GM23338 (cell line): ENCODE data around the gene STXBP2. TPM values are rescaled to one million over a fixed set of nuclear protein-coding genes. Genes with fewer than 3 reads are reported as not detected.

Experiments
- ATAC-seq: fragments of 200-7000 bp; cut with Tn5 transposase; 3 replicates; pipeline ENCODE4 v1.9.1; 2020
- DNase-seq: peaks from one replicate; pipeline ENCODE4 v3.0.0-alpha.2; 2015; ENCODE audit warnings: low spot score
- H2AFZ ChIP-seq: fragments of 200-600 bp; sonication (generic); 2 replicates; pipeline ENCODE4 v1.8.0; 2016; ENCODE audit warnings: antibody characterized with exemption, mild to moderate bottlenecking, moderate library complexity
- H3F3A ChIP-seq: fragments of 200-600 bp; sonication (generic); replicated peaks from 2 replicates; pipeline ENCODE4 v1.8.0; 2017; ENCODE audit warnings: antibody characterized with exemption, mixed run types, low read depth
- H3K27ac ChIP-seq: fragments of 200-600 bp; sonication (generic); 2 replicates; pipeline ENCODE4 v1.6.1; 2016; ENCODE audit warnings: low read depth
- H3K27me3 ChIP-seq: fragments of 200-600 bp; sonication (generic); 2 replicates; pipeline ENCODE4 v1.8.0; 2016; ENCODE audit warnings: mild to moderate bottlenecking, mixed run types, moderate library complexity; ENCODE audit not compliant: insufficient read depth
- H3K36me3 ChIP-seq: fragments of 200-600 bp; sonication (generic); 2 replicates; pipeline ENCODE4 v1.8.0; 2016; ENCODE audit warnings: mild to moderate bottlenecking; ENCODE audit not compliant: insufficient read depth
- H3K4me1 ChIP-seq: fragments of 200-600 bp; sonication (generic); 2 replicates; pipeline ENCODE4 v1.8.0; 2016; ENCODE audit warnings: mild to moderate bottlenecking, moderate library complexity; ENCODE audit not compliant: insufficient read depth
- H3K4me2 ChIP-seq: fragments of 200-600 bp; sonication (generic); 2 replicates; pipeline ENCODE4 v1.7.1; 2017; ENCODE audit warnings: mixed run types
- H3K4me3 ChIP-seq: fragments of 200-600 bp; sonication (generic); 2 replicates; pipeline ENCODE4 v1.6.1; 2016; ENCODE audit warnings: mixed run types
- H3K79me2 ChIP-seq: fragments of 200-600 bp; sonication (generic); replicated peaks from 2 replicates; pipeline ENCODE4 v1.8.0; 2017; ENCODE audit warnings: mild to moderate bottlenecking; ENCODE audit not compliant: insufficient read depth
- H3K9me2 ChIP-seq: fragments of 200-600 bp; sonication (generic); 2 replicates; pipeline ENCODE4 v1.8.0; 2017; ENCODE audit not compliant: insufficient read depth
- H4K20me1 ChIP-seq: fragments of 200-600 bp; sonication (generic); replicated peaks from 2 replicates; pipeline ENCODE4 v1.8.0; 2017; ENCODE audit warnings: mild to moderate bottlenecking; ENCODE audit not compliant: insufficient read depth
- H3K27ac Mint-ChIP-seq: 2 replicates; pipeline ENCODE4 v1.8.0; 2020; ENCODE audit warnings: inconsistent platforms, mild to moderate bottlenecking, moderate library complexity, mixed read lengths
- H3K27me3 Mint-ChIP-seq: 3 replicates; pipeline ENCODE4 v1.8.0; 2022; ENCODE audit warnings: low read depth, mild to moderate bottlenecking, moderate library complexity, mixed read lengths, inconsistent platforms; ENCODE audit not compliant: insufficient read depth, poor library complexity
- H3K36me3 Mint-ChIP-seq: 3 replicates; pipeline ENCODE4 v1.8.0; 2021; ENCODE audit warnings: low read depth, mild to moderate bottlenecking, inconsistent platforms, moderate library complexity, mixed read lengths
- H3K4me1 Mint-ChIP-seq: 3 replicates; pipeline ENCODE4 v1.8.0; 2020; ENCODE audit warnings: mild to moderate bottlenecking, inconsistent platforms, mixed read lengths
- H3K4me3 Mint-ChIP-seq: 3 replicates; pipeline ENCODE4 v1.8.0; 2021; ENCODE audit warnings: moderate library complexity, mild to moderate bottlenecking, inconsistent platforms, mixed read lengths
- H3K9me3 Mint-ChIP-seq: 3 replicates; pipeline ENCODE4 v1.8.0; 2020; ENCODE audit warnings: moderate library complexity, mild to moderate bottlenecking, inconsistent platforms, mixed read lengths
- CREB1 ChIP-seq: fragments of 250-450 bp; sonication (Bioruptor Pico); IDR thresholded peaks from 2 replicates; pipeline ENCODE4 v1.5.0; 2020; ENCODE audit warnings: low read depth, mild to moderate bottlenecking, moderate library complexity
- ETS1 ChIP-seq: IDR thresholded peaks from 2 replicates; pipeline ENCODE4 v1.6.1; 2016; ENCODE audit warnings: antibody characterized with exemption
- EZH2 ChIP-seq: fragments of 200-600 bp; sonication (generic); IDR thresholded peaks from one replicate; pipeline ENCODE4 v1.8.0; 2017; ENCODE audit warnings: antibody characterized with exemption, mild to moderate bottlenecking, low read depth; ENCODE audit not compliant: unreplicated experiment
- EZH2phosphoT487 ChIP-seq: fragments of 200-600 bp; sonication (generic); IDR thresholded peaks from one replicate; pipeline ENCODE4 v1.8.1; 2018; ENCODE audit warnings: antibody characterized with exemption; ENCODE audit not compliant: unreplicated experiment
- JUNB ChIP-seq: IDR thresholded peaks from one replicate; pipeline ENCODE4 v1.6.1; 2016; ENCODE audit warnings: antibody characterized with exemption; ENCODE audit not compliant: unreplicated experiment
- NANOG ChIP-seq: IDR thresholded peaks from 2 replicates; pipeline ENCODE4 v1.6.1; 2016; ENCODE audit warnings: antibody characterized with exemption, borderline replicate concordance
- POLR2AphosphoS5 ChIP-seq: IDR thresholded peaks from 2 replicates; pipeline ENCODE4 v1.6.1; 2016; ENCODE audit warnings: antibody characterized with exemption, low read depth
- REST ChIP-seq: IDR thresholded peaks from one replicate; pipeline ENCODE4 v1.6.1; 2018; ENCODE audit warnings: antibody characterized with exemption; ENCODE audit not compliant: unreplicated experiment
- STAT1 ChIP-seq: IDR thresholded peaks from one replicate; pipeline ENCODE4 v1.6.1; 2016; ENCODE audit warnings: antibody characterized with exemption; ENCODE audit not compliant: unreplicated experiment
- ZNF114 ChIP-seq: fragments of 250-450 bp; sonication (Bioruptor Pico); IDR thresholded peaks from 2 replicates; pipeline ENCODE4 v1.5.0; 2020; ENCODE audit warnings: mild to moderate bottlenecking, moderate library complexity
- ZNF331 ChIP-seq: fragments of 250-450 bp; sonication (Bioruptor Pico); IDR thresholded peaks from 2 replicates; pipeline ENCODE4 v1.5.0; 2020; ENCODE audit warnings: low read depth, mild to moderate bottlenecking, moderate library complexity
- ZNF462 ChIP-seq: fragments of 250-450 bp; sonication (Bioruptor Pico); IDR thresholded peaks from 2 replicates; pipeline ENCODE4 v1.5.0; 2020; ENCODE audit warnings: mild to moderate bottlenecking, moderate library complexity
- polyA plus RNA-seq: library from polyadenylated mRNA; unstranded; fragments of >200 nt; fragmentation: Nextera tagmentation; extraction: Ambion mirVana; gene quantifications from 2 replicates; pipeline ENCODE4 v1.2.1, GENCODE V29; 2016
- total RNA-seq: library from RNA; depleted of rRNA; stranded (reverse); fragments of >200 nt; shearing (Covaris generic); gene quantifications from 2 replicates; pipeline ENCODE4 v1.2.3, GENCODE V29; 2014
- TF ChIP-seq, protein P1 (sequence below), 2 experiments: fragments of 200-600 bp in 1 of 2; sonication (generic) in 1 of 2; conservative IDR thresholded peaks; 2 replicates each; pipeline versions ENCODE4 v1.5.1 to v1.6.1; 2016 to 2017; ENCODE audit warnings: antibody characterized with exemption in 2 of 2, low read depth in 2 of 2, mild to moderate bottlenecking in 2 of 2, moderate library complexity in 1 of 2

STXBP2 gene
- total and polyA plus RNA-seq, 2 experiments from 2014 or later: 42.6 to 55.8 TPM

DNA sequence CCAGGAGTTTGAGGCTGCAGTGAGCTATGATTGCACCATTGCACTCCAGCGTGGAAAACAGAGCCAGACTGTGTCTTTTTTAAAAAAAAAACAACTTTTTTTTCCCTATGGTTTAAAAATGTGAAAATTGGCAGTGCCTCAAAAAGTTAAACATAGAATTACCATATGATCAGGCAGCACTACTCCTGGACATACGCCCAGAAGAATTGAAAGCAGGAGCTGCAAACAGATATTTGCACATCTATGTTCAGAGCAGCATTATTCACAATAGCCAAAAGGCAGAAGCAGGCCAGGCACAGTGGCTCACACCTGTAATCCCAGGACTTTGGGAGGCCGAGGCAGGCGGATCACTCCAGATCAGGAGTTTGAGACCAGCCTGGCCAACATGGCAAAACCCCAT is 28.2 kb downstream of the STXBP2 start:
- peaks cover 17% of the 10 kb centered on the region for H3K27me3 Mint-ChIP-seq
- peaks cover 28% of the 10 kb centered on the region for H3K27me3 ChIP-seq

More for the DNA sequence above, 28.2 kb downstream of the STXBP2 start:
- no peaks in the 10 kb centered on the region for H3K36me3 Mint-ChIP-seq
- no peak overlapping the region for H3K27ac ChIP-seq
- H2AFZ ChIP-seq: no peak overlapping the region
- no peak overlapping the region for H3K4me2 ChIP-seq
- H3K4me3 Mint-ChIP-seq: no peak overlapping the region
- no peak overlapping the region for H3K27ac Mint-ChIP-seq
- H4K20me1 ChIP-seq: no peaks in the 10 kb centered on the region
- DNase-seq: no peak
- H3F3A ChIP-seq: no peaks in the 10 kb centered on the region
- H3K79me2 ChIP-seq: no peaks in the 10 kb centered on the region
- ATAC-seq: no peak
- no peaks in the 10 kb centered on the region for H3K9me2 ChIP-seq
- H3K4me1 Mint-ChIP-seq: peaks cover 4% of the 10 kb centered on the region; the same call in 1 of the 3 replicates
- H3K9me3 Mint-ChIP-seq: peaks cover 6% of the 10 kb centered on the region; the same call in 2 of the 3 replicates
- H3K36me3 ChIP-seq: no peaks in the 10 kb centered on the region
- H3K4me3 ChIP-seq: no peak overlapping the region
- TF ChIP-seq ZNF462 (CRISPR knock-in tag) (no peak), NANOG (no peak), STAT1 (no peak), ZNF331 (CRISPR knock-in tag) (no peak), REST (no peak), CREB1 (CRISPR knock-in tag) (no peak), EZH2phosphoT487 (no peak), POLR2AphosphoS5 (no peak), EZH2 (no peak), JUNB (no peak), ZNF114 (CRISPR knock-in tag) (no peak), ETS1 (no peak)
- TF ChIP-seq, protein P1, sequence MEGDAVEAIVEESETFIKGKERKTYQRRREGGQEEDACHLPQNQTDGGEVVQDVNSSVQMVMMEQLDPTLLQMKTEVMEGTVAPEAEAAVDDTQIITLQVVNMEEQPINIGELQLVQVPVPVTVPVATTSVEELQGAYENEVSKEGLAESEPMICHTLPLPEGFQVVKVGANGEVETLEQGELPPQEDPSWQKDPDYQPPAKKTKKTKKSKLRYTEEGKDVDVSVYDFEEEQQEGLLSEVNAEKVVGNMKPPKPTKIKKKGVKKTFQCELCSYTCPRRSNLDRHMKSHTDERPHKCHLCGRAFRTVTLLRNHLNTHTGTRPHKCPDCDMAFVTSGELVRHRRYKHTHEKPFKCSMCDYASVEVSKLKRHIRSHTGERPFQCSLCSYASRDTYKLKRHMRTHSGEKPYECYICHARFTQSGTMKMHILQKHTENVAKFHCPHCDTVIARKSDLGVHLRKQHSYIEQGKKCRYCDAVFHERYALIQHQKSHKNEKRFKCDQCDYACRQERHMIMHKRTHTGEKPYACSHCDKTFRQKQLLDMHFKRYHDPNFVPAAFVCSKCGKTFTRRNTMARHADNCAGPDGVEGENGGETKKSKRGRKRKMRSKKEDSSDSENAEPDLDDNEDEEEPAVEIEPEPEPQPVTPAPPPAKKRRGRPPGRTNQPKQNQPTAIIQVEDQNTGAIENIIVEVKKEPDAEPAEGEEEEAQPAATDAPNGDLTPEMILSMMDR (conservative IDR thresholded peaks at IDR 0.05; ENCODE audit: low read depth in 2 of 2): no peak
- H3K4me1 ChIP-seq: no peaks in the 10 kb centered on the region; the same call in 1 of the 2 replicates
